GM12891 (cell line): ENCODE results near the gene PDXK.

Source experiments
- PAX5 ChIP-seq: IDR thresholded peaks from 2 replicates; pipeline ENCODE4 v1.6.1; 2011; ENCODE audit warnings: low read length, moderate library complexity, mild to moderate bottlenecking; ENCODE audit not compliant: insufficient read depth, severe bottlenecking
- POLR2A ChIP-seq: IDR thresholded peaks from 2 replicates; pipeline ENCODE4 v1.6.1; 2011; ENCODE audit warnings: low read depth, low read length, control low read depth
- POLR2AphosphoS5 ChIP-seq: IDR thresholded peaks from 2 replicates; pipeline ENCODE4 v1.6.1; 2011; ENCODE audit warnings: low read depth, low read length, control low read depth
- POU2F2 ChIP-seq: IDR thresholded peaks from 2 replicates; pipeline ENCODE4 v1.6.1; 2011; ENCODE audit warnings: low read depth, mild to moderate bottlenecking, control low read depth, low read length, moderate library complexity
- SPI1 ChIP-seq: IDR thresholded peaks from 2 replicates; pipeline ENCODE4 v1.6.1; 2011; ENCODE audit warnings: low read depth, low read length, control low read depth
- TAF1 ChIP-seq: IDR thresholded peaks from 2 replicates; pipeline ENCODE4 v1.6.1; 2011; ENCODE audit warnings: low read depth, low read length, control low read depth

DNA sequence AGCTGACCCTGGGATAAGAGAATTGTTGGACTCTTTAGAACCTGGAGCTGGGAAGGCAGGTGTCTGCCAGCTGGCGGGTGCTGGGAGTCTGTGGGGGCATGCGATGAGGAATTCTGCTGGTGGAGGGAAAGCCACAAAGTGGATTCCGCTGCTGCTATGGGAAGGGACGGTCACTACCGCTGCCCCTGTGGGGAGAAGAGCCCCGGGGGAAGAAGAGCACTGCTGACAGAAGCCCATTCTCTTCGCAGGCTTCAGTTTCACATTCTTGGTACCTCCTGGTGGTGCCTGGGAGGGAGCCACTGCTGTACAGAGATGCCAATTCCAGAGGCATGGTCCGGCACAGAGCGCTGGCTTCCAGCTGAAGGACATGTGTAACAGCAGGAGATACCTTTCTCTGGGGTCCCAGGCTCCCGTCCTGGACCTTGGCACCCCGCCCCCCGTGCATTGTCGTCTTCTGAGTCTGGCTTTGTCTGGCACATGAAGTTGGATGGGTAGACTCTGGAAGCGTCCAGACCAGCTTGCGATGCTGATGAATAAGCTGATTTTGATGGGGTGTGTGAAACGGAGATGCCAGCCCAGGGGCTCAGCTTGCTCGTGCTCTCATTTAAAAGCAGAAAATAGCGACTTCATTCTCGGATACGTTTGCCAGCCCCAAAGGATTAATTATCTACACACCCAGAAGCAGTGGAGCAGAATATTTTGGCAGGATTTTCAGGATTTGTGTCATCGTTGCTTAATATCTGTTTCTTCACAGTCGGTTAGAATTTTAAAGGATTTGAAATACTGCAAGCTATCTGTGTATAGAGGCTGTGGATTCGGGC, 13.2 kb downstream of the PDXK start:
- TF ChIP-seq POLR2AphosphoS5, result no peak
- TF ChIP-seq POLR2A, result no peak
- TF ChIP-seq TAF1, result no peak
- TF ChIP-seq PAX5, result no peak
- no peak for TF ChIP-seq SPI1
- TF ChIP-seq POU2F2, result no peak
